GM12801 (cell line): ENCODE measurements around the gene MYOCOS.

Experiments used
- CTCF ChIP-seq: IDR thresholded peaks from one replicate; pipeline ENCODE4 v1.5.1; 2011; ENCODE audit warnings: control low read depth; ENCODE audit not compliant: insufficient read length; ENCODE audit errors: extremely low read depth

MYOCOS gene

GRCh38 chr1:171628225-171628624 is 6.2 kb downstream of the MYOCOS start:
- TF ChIP-seq CTCF: no peak

- TF ChIP-seq CTCF: no peak
Measured at GRCh38 chr1:171635661-171636060, 13.6 kb downstream of the MYOCOS start.

- no peak for TF ChIP-seq CTCF
Measured at GRCh38 chr1:171636141-171636540, 14.1 kb downstream of the MYOCOS start.

GRCh38 chr1:171637928-171638576 is 16.0 kb downstream of the MYOCOS start:
- no peak for TF ChIP-seq CTCF

- no peak for TF ChIP-seq CTCF
Measured at GRCh38 chr1:171640225-171640624, 18.2 kb downstream of the MYOCOS start.

GRCh38 chr1:171641076-171641864 is 19.2 kb downstream of the MYOCOS start:
- no peak for TF ChIP-seq CTCF

- TF ChIP-seq CTCF: no peak
Measured at GRCh38 chr1:171642197-171642596, 20.2 kb downstream of the MYOCOS start.
